WTC11 (cell line): ENCODE data around the gene FAM149B1.

ENCODE experiments used
- AFF4 ChIP-seq: sonication (generic); formaldehyde crosslinking; IDR thresholded peaks from 2 replicates; pipeline ENCODE4 v1.8.1; 2023; ENCODE audit warnings: mild to moderate bottlenecking, missing genetic modification reagents, borderline replicate concordance
- ATF2 ChIP-seq: sonication (generic); formaldehyde crosslinking; IDR thresholded peaks from 2 replicates; pipeline ENCODE4 v1.8.1; 2022; ENCODE audit warnings: low read depth, missing genetic modification reagents, borderline replicate concordance
- ATF6 ChIP-seq: sonication (generic); formaldehyde crosslinking; IDR thresholded peaks from 2 replicates; pipeline ENCODE4 v1.8.1; 2023; ENCODE audit warnings: mild to moderate bottlenecking, missing genetic modification reagents
- CTCF ChIP-seq: fragments of 200-600 bp; IDR thresholded peaks from 2 replicates; pipeline ENCODE4 v1.8.0; 2022; ENCODE audit warnings: antibody characterized with exemption
- ESRRA ChIP-seq: sonication (generic); formaldehyde crosslinking; IDR thresholded peaks from 2 replicates; pipeline ENCODE4 v1.8.1; 2022; ENCODE audit warnings: mild to moderate bottlenecking, missing genetic modification reagents, borderline replicate concordance
- FOXJ3 ChIP-seq: sonication (generic); formaldehyde crosslinking; IDR thresholded peaks from 2 replicates; pipeline ENCODE4 v1.9.0; 2021; ENCODE audit warnings: missing genetic modification reagents, mild to moderate bottlenecking, borderline replicate concordance
- MAX ChIP-seq: sonication (generic); formaldehyde crosslinking; IDR thresholded peaks from 2 replicates; pipeline ENCODE4 v1.8.0; 2022; ENCODE audit warnings: mild to moderate bottlenecking, missing genetic modification reagents
- NR1H2 ChIP-seq: sonication (generic); formaldehyde crosslinking; IDR thresholded peaks from 2 replicates; pipeline ENCODE4 v1.9.0; 2021; ENCODE audit warnings: mild to moderate bottlenecking, moderate library complexity, missing genetic modification reagents
- OVOL2 ChIP-seq: fragments of 250-450 bp; sonication (Bioruptor Pico); IDR thresholded peaks from 2 replicates; pipeline ENCODE4 v1.9.0; 2021; ENCODE audit warnings: mild to moderate bottlenecking, borderline replicate concordance
- ZNF121 ChIP-seq: sonication (generic); formaldehyde crosslinking; IDR thresholded peaks from 2 replicates; pipeline ENCODE4 v1.8.0; 2023; ENCODE audit warnings: missing genetic modification reagents
- ZNF416 ChIP-seq: fragments of 250-450 bp; sonication (Bioruptor Pico); IDR thresholded peaks from 2 replicates; pipeline ENCODE4 v1.9.0; 2021; ENCODE audit warnings: mild to moderate bottlenecking, inconsistent platforms
- ZNF512 ChIP-seq: sonication (generic); formaldehyde crosslinking; IDR thresholded peaks from 2 replicates; pipeline ENCODE4 v1.8.1; 2022; ENCODE audit warnings: missing genetic modification reagents, borderline replicate concordance

GRCh38 chr10:73163096-73163495, 4.8 kb upstream of the FAM149B1 start:
- TF ChIP-seq ESRRA, result no peak
- no peak for TF ChIP-seq CTCF
- TF ChIP-seq AFF4 (CRISPR knock-in tag), result no peak
- no peak for TF ChIP-seq ATF6 (CRISPR knock-in tag)
- TF ChIP-seq NR1H2, result no peak
- no peak for TF ChIP-seq FOXJ3 (CRISPR knock-in tag)
- no peak for TF ChIP-seq ZNF416
- TF ChIP-seq ATF2 (CRISPR knock-in tag), result no peak
- no peak for TF ChIP-seq ZNF512
- no peak for TF ChIP-seq MAX (CRISPR knock-in tag)
- no peak for TF ChIP-seq OVOL2
- no peak for TF ChIP-seq ZNF121
